Forelimb muscle (tissue), 1 donor: ENCODE data around the gene CDH8. TPM values are rescaled to one million over a fixed set of nuclear protein-coding genes. Genes with fewer than 3 reads are reported as not detected.
"Not testable (repeated sequence)": the region's sequence is repeated elsewhere in the genome, so short reads cannot be mapped to it uniquely, and the experiment has no call there.

ENCODE experiments used
- DNase-seq: peaks from one replicate; pipeline ENCODE4 v3.0.0-alpha.2; 2013; ENCODE audit warnings: low read depth
- polyA plus RNA-seq: library from polyadenylated mRNA; unstranded; fragments of 120-200 nt; gene quantifications from one replicate; pipeline ENCODE4 v1.2.1, GENCODE V29; 2013; ENCODE audit not compliant: insufficient read length

CDH8 gene
- polyA plus RNA-seq, 1 donor = 1.4 TPM

GRCh38 chr16:61871837-61872777 is 164.1 kb downstream of the CDH8 start:
- no peak for DNase-seq

- DNase-seq = no peak
These were observed 173.8 kb downstream of the CDH8 start for GRCh38 chr16:61862221-61863155.

GRCh38 chr16:61858988-61859387 is 177.2 kb downstream of the CDH8 start:
- DNase-seq = no peak

GRCh38 chr16:61842666-61843065 is 193.6 kb downstream of the CDH8 start:
- DNase-seq = no peak

GRCh38 chr16:61836804-61837393 is 199.3 kb downstream of the CDH8 start:
- DNase-seq = no peak

GRCh38 chr16:61834082-61834481 is 202.2 kb downstream of the CDH8 start:
- DNase-seq = no peak

- no peak for DNase-seq
These were observed 204.8 kb downstream of the CDH8 start for GRCh38 chr16:61831351-61831917.

- DNase-seq = no peak
These were observed 206.6 kb downstream of the CDH8 start for GRCh38 chr16:61829631-61830030.

GRCh38 chr16:61823326-61823725 is 212.9 kb downstream of the CDH8 start:
- no peak for DNase-seq

- no peak for DNase-seq
These were observed 215.4 kb downstream of the CDH8 start for GRCh38 chr16:61820820-61821219.

- DNase-seq = no peak
These were observed 215.8 kb downstream of the CDH8 start for GRCh38 chr16:61820398-61820797.

- no peak for DNase-seq
These were observed 217.4 kb downstream of the CDH8 start for GRCh38 chr16:61818850-61819249.

GRCh38 chr16:61817583-61818278 is 218.5 kb downstream of the CDH8 start:
- DNase-seq = no peak

GRCh38 chr16:61814726-61815347 is 221.4 kb downstream of the CDH8 start:
- DNase-seq = no peak

- DNase-seq = no peak
These were observed 222.9 kb downstream of the CDH8 start for GRCh38 chr16:61813339-61813738.

- no peak for DNase-seq
These were observed 224.0 kb downstream of the CDH8 start for GRCh38 chr16:61812251-61812650.

GRCh38 chr16:61807551-61807950 is 228.7 kb downstream of the CDH8 start:
- no peak for DNase-seq

GRCh38 chr16:61801217-61801616 is 235.0 kb downstream of the CDH8 start:
- not testable (repeated sequence) for DNase-seq

- DNase-seq = no peak
These were observed 237.5 kb downstream of the CDH8 start for GRCh38 chr16:61798741-61799140.

- no peak for DNase-seq
These were observed 238.2 kb downstream of the CDH8 start for GRCh38 chr16:61797961-61798507.
